ENCODE results near the gene CDK5RAP3.

CDK5RAP3 gene

GRCh38 chr17:47945080-47945479, 25.8 kb upstream of the CDK5RAP3 start:
- TF ChIP-seq REST (IDR thresholded peaks at IDR 0.05; ENCODE audit: insufficient read depth in 1 of 2, low read depth in 2 of 2, low read length in 2 of 2): no peak

- TF ChIP-seq SIN3A (IDR thresholded peaks at IDR 0.05; ENCODE audit: borderline replicate concordance, insufficient read depth, low read length) (no peak), POLR2AphosphoS5 (IDR thresholded peaks at IDR 0.05; ENCODE audit: low read depth, low read length) (no peak), TAF1 (IDR thresholded peaks at IDR 0.05; ENCODE audit: borderline replicate concordance, insufficient read depth, low read length) (no peak), FOXP2 (optimal IDR thresholded peaks at IDR 0.05; ENCODE audit: borderline replicate concordance, extremely low read depth, extremely low read length, insufficient read depth) (no peak), REST (IDR thresholded peaks at IDR 0.05; ENCODE audit: insufficient read depth in 1 of 2, low read depth in 2 of 2, low read length in 2 of 2) (no peak)
These were observed 25.1 kb upstream of the CDK5RAP3 start for GRCh38 chr17:47945529-47946508.

GRCh38 chr17:47946516-47946915, 24.4 kb upstream of the CDK5RAP3 start:
- TF ChIP-seq FOXP2 (optimal IDR thresholded peaks at IDR 0.05; ENCODE audit: borderline replicate concordance, extremely low read depth, extremely low read length, insufficient read depth) (no peak), REST (IDR thresholded peaks at IDR 0.05; ENCODE audit: insufficient read depth in 1 of 2, low read depth in 2 of 2, low read length in 2 of 2) (no peak), SIN3A (IDR thresholded peaks at IDR 0.05; ENCODE audit: borderline replicate concordance, insufficient read depth, low read length) (no peak), POLR2AphosphoS5 (IDR thresholded peaks at IDR 0.05; ENCODE audit: low read depth, low read length) (no peak), TAF1 (IDR thresholded peaks at IDR 0.05; ENCODE audit: borderline replicate concordance, insufficient read depth, low read length) (no peak)

GRCh38 chr17:47946929-47947397, 23.9 kb upstream of the CDK5RAP3 start:
- TF ChIP-seq POLR2AphosphoS5 (IDR thresholded peaks at IDR 0.05; ENCODE audit: low read depth, low read length) (no peak), REST (IDR thresholded peaks at IDR 0.05; ENCODE audit: insufficient read depth in 1 of 2, low read depth in 2 of 2, low read length in 2 of 2) (no peak), TAF1 (IDR thresholded peaks at IDR 0.05; ENCODE audit: borderline replicate concordance, insufficient read depth, low read length) (no peak), SIN3A (IDR thresholded peaks at IDR 0.05; ENCODE audit: borderline replicate concordance, insufficient read depth, low read length) (no peak), FOXP2 (optimal IDR thresholded peaks at IDR 0.05; ENCODE audit: borderline replicate concordance, extremely low read depth, extremely low read length, insufficient read depth) (no peak)
